Thoracic aorta endothelial cell (primary cell): ENCODE data around the gene CLUH. TPM values are rescaled to one million over a fixed set of nuclear protein-coding genes. Genes with fewer than 3 reads are reported as not detected.

Experiments
- small RNA-seq: library from RNA; depleted of rRNA; stranded (forward); fragments of <200 nt; gene quantifications from one replicate; pipeline ENCODE3, GENCODE V24; 2012
- total RNA-seq: library from RNA; depleted of rRNA; stranded (reverse); fragments of >200 nt; gene quantifications from 2 replicates; pipeline ENCODE4 v1.2.3, GENCODE V29; 2012

Gene CLUH, protein sequence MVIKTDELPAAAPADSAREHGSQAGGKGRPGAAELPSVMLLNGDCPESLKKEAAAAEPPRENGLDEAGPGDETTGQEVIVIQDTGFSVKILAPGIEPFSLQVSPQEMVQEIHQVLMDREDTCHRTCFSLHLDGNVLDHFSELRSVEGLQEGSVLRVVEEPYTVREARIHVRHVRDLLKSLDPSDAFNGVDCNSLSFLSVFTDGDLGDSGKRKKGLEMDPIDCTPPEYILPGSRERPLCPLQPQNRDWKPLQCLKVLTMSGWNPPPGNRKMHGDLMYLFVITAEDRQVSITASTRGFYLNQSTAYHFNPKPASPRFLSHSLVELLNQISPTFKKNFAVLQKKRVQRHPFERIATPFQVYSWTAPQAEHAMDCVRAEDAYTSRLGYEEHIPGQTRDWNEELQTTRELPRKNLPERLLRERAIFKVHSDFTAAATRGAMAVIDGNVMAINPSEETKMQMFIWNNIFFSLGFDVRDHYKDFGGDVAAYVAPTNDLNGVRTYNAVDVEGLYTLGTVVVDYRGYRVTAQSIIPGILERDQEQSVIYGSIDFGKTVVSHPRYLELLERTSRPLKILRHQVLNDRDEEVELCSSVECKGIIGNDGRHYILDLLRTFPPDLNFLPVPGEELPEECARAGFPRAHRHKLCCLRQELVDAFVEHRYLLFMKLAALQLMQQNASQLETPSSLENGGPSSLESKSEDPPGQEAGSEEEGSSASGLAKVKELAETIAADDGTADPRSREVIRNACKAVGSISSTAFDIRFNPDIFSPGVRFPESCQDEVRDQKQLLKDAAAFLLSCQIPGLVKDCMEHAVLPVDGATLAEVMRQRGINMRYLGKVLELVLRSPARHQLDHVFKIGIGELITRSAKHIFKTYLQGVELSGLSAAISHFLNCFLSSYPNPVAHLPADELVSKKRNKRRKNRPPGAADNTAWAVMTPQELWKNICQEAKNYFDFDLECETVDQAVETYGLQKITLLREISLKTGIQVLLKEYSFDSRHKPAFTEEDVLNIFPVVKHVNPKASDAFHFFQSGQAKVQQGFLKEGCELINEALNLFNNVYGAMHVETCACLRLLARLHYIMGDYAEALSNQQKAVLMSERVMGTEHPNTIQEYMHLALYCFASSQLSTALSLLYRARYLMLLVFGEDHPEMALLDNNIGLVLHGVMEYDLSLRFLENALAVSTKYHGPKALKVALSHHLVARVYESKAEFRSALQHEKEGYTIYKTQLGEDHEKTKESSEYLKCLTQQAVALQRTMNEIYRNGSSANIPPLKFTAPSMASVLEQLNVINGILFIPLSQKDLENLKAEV (N-terminal part only)
- total RNA-seq, result 72.2 and 78.3 TPM in 2 replicates

DNA sequence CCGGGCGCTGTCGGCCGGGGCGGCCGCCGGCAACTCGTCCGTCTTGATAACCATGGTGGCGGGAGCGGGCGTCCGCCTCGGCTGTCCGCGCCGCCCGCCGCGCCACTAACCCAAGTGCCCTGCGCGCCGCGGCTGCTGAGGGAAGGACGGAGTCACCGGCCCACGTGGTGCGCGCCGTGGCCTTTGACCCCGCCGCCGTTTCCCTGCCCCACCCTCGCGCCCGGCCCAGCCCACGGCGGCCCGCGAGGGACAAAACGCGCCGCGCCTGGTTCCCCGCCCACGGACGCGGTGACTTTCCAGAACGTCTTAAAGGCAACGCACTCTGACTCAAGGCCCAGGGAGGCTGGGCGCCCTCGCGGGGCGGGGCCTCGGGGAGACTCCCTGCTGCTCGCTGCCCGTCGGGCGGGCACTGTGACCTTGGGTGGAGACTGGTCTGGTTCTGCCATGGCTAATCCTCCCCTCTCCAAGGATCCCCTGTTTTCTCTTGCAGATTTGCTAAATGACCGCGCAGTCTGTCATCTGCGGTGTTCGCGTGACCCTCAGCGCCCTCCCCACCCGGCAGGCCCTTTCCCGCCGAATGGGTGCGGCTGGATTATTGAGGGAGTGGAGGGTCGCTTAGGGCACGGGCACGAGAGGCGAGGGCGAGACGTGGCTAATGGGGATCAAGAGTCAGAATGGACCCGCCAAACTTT is at the start of gene CLUH:
Gene CLUH, minus strand, starts transcription at position 157 of the 692 bp plus-strand sequence. Its CDS starts 103 bp downstream, at position 54.

DNA sequence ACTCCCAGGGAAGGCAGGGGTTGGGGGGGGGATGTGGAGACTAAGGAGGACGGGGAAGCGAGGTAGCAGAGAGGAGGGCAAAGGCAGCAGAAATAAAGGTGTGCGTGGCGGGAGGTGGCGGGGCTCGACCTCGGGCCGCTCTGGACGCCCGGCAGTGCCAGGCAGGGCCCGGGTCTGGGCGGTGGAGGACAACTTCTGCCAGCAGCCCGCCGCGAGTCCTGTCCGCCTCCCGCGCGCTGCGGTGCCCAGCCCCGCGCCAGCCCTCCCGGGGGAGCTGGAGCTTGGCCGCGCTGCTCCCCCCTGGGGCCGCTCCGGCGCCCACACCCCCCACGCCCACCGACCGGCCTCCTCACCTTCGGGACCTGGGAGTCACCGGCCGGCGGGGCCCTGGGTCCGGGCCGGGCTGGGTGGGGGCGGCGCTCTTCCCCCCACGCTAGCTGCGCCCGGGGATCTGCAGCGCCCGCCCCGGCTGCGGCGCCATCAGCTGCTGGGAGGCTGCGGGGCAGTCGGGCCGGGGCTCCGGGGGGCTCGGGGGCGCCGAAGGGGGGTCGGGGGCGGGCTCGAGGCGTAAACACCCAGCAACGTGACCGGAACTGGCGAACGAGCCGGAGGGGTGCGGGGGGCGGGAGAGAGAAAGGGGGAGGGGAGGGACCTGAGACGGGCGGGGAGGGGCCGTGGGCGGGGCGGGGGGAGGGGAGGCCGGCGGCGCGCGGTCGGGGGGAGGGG is 37.7 kb upstream of the CLUH start, which contains the start of gene CCDC92B:
Gene CCDC92B, minus strand, starts transcription at position 595 of the 726 bp plus-strand sequence. CDS start 14,507 bp downstream, outside the sequence.

Small RNAs within 50 kb of the gene (small RNA-seq; reads per million reads assigned to genes)
- not detected for gene MIR1253
- gene MIR6776, result 0.49 reads per million
- not detected for gene RN7SL608P
- not detected for gene hsa-mir-1253

Other genes starting within 250 kb of the CLUH start
- gene METTL16, start 199.9 kb downstream of the CLUH start, total RNA-seq, result 27.7 TPM in 2 replicates
- 167 and 191 TPM in 2 replicates for gene PAFAH1B1, start 118.1 kb downstream of the CLUH start, total RNA-seq
- gene CCDC92B, start 37.9 kb upstream of the CLUH start, total RNA-seq, result under 0.01 TPM in 1 of 2 replicates, not detected in the other
- 0.29 and 9.0 TPM in 2 replicates for gene RAP1GAP2, start 84.7 kb upstream of the CLUH start, total RNA-seq